Neural cell (in vitro differentiated cells): ENCODE results near the gene ROS1.

Experiments
- EP300 ChIP-seq: fragments of 450-650 bp; conservative IDR thresholded peaks from 2 replicates; pipeline ENCODE4 v1.6.1; 2014; ENCODE audit warnings: antibody characterized with exemption, mild to moderate bottlenecking, moderate library complexity; ENCODE audit not compliant: poor library complexity, severe bottlenecking
- EZH2 ChIP-seq: fragments of 200-600, 300-800 bp; shearing (Covaris generic), sonication (generic); IDR thresholded peaks from 2 replicates; pipeline ENCODE4 v1.6.1; 2014; ENCODE audit warnings: antibody characterized with exemption, low read length, borderline replicate concordance, mild to moderate bottlenecking; ENCODE audit not compliant: insufficient read depth, poor library complexity, severe bottlenecking
- MXI1 ChIP-seq: fragments of 450-650 bp; conservative IDR thresholded peaks from 2 replicates; pipeline ENCODE4 v1.6.1; 2014; ENCODE audit warnings: antibody characterized with exemption, mild to moderate bottlenecking; ENCODE audit not compliant: poor library complexity, severe bottlenecking
- POLR2AphosphoS5 ChIP-seq: IDR thresholded peaks from 2 replicates; pipeline ENCODE4 v1.6.1; 2012
- RAD21 ChIP-seq: fragments of 450-650 bp; conservative IDR thresholded peaks from 2 replicates; pipeline ENCODE4 v1.6.1; 2014; ENCODE audit warnings: antibody characterized with exemption, mild to moderate bottlenecking, moderate library complexity
- SMC3 ChIP-seq: fragments of 450-650 bp; conservative IDR thresholded peaks from 2 replicates; pipeline ENCODE4 v1.6.1; 2014; ENCODE audit warnings: antibody characterized with exemption, mild to moderate bottlenecking, moderate library complexity; ENCODE audit not compliant: poor library complexity
- TF ChIP-seq, protein P1 (sequence below): fragments of 450-650 bp; IDR thresholded peaks from 2 replicates; pipeline ENCODE4 v1.5.1; 2014; ENCODE audit warnings: antibody characterized with exemption, mild to moderate bottlenecking, moderate library complexity; ENCODE audit not compliant: poor library complexity, severe bottlenecking
- TF ChIP-seq, protein P2 (sequence below): IDR thresholded peaks from 2 replicates; pipeline ENCODE4 v1.6.1; 2012; ENCODE audit warnings: borderline replicate concordance

GRCh38 chr6:117311726-117312125 lies 114.0 kb downstream of the ROS1 start:
- TF ChIP-seq, protein P1, sequence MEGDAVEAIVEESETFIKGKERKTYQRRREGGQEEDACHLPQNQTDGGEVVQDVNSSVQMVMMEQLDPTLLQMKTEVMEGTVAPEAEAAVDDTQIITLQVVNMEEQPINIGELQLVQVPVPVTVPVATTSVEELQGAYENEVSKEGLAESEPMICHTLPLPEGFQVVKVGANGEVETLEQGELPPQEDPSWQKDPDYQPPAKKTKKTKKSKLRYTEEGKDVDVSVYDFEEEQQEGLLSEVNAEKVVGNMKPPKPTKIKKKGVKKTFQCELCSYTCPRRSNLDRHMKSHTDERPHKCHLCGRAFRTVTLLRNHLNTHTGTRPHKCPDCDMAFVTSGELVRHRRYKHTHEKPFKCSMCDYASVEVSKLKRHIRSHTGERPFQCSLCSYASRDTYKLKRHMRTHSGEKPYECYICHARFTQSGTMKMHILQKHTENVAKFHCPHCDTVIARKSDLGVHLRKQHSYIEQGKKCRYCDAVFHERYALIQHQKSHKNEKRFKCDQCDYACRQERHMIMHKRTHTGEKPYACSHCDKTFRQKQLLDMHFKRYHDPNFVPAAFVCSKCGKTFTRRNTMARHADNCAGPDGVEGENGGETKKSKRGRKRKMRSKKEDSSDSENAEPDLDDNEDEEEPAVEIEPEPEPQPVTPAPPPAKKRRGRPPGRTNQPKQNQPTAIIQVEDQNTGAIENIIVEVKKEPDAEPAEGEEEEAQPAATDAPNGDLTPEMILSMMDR: no peak
- TF ChIP-seq EP300 (no peak), SMC3 (no peak), EZH2 (no peak), POLR2AphosphoS5 (no peak), RAD21 (no peak), MXI1 (no peak)
- TF ChIP-seq, protein P2, sequence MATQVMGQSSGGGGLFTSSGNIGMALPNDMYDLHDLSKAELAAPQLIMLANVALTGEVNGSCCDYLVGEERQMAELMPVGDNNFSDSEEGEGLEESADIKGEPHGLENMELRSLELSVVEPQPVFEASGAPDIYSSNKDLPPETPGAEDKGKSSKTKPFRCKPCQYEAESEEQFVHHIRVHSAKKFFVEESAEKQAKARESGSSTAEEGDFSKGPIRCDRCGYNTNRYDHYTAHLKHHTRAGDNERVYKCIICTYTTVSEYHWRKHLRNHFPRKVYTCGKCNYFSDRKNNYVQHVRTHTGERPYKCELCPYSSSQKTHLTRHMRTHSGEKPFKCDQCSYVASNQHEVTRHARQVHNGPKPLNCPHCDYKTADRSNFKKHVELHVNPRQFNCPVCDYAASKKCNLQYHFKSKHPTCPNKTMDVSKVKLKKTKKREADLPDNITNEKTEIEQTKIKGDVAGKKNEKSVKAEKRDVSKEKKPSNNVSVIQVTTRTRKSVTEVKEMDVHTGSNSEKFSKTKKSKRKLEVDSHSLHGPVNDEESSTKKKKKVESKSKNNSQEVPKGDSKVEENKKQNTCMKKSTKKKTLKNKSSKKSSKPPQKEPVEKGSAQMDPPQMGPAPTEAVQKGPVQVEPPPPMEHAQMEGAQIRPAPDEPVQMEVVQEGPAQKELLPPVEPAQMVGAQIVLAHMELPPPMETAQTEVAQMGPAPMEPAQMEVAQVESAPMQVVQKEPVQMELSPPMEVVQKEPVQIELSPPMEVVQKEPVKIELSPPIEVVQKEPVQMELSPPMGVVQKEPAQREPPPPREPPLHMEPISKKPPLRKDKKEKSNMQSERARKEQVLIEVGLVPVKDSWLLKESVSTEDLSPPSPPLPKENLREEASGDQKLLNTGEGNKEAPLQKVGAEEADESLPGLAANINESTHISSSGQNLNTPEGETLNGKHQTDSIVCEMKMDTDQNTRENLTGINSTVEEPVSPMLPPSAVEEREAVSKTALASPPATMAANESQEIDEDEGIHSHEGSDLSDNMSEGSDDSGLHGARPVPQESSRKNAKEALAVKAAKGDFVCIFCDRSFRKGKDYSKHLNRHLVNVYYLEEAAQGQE: no peak
